IMR-90 (cell line): Measurements from ENCODE around the gene PLAC9. TPM values are rescaled to one million over a fixed set of nuclear protein-coding genes. Genes with fewer than 3 reads are reported as not detected.

Experiments used
- ATAC-seq: fragments of 200-7000 bp; cut with Tn5 transposase; 2 replicates; pipeline ENCODE4 v1.9.1; 2020; ENCODE audit warnings: low read depth, mild to moderate bottlenecking, moderate library complexity
- BruUV-seq: library from RNA; stranded (reverse); fragments of 400-500 nt; replicated peaks from 2 replicates; lab custom pipeline; 2021; lab: Mats Ljungman, UMichigan
- CTCF ChIA-PET: fragments of 300-600 bp; formaldehyde crosslinking; extraction: SDS; loops from one replicate; lab custom pipeline; 2021; ENCODE audit warnings: antibody characterized with exemption; lab: Yijun Ruan, JAX
- POLR2A ChIA-PET: fragments of 300-600 bp; sonication (Branson Sonifier 250); formaldehyde crosslinking; loops from one replicate; lab custom pipeline; 2022; ENCODE audit warnings: antibody characterized with exemption; ENCODE audit not compliant: unreplicated experiment; lab: Charles Lee
- DNase-seq: peaks from one replicate; pipeline ENCODE4 v3.0.0; 2013
- H2AFZ ChIP-seq: replicated peaks from 2 replicates; pipeline ENCODE3; 2013; ENCODE audit warnings: low read length, mild to moderate bottlenecking; ENCODE audit not compliant: poor library complexity
- H2AK5ac ChIP-seq: 2 replicates; pipeline ENCODE4 v1.6.1; 2013; ENCODE audit warnings: low read depth, low read length, inconsistent platforms
- H2AK9ac ChIP-seq: replicated peaks from 2 replicates; pipeline ENCODE3; 2013; ENCODE audit warnings: mild to moderate bottlenecking, low read depth, low read length, moderate library complexity; ENCODE audit not compliant: poor library complexity
- H2BK120ac ChIP-seq: 2 replicates; pipeline ENCODE4 v1.6.1; 2013; ENCODE audit warnings: low read depth, low read length, inconsistent platforms
- H2BK15ac ChIP-seq: 3 replicates; pipeline ENCODE4 v1.6.1; 2013; ENCODE audit warnings: low read depth, low read length, inconsistent platforms
- H2BK20ac ChIP-seq: 2 replicates; pipeline ENCODE4 v1.6.1; 2013; ENCODE audit warnings: low read depth, mild to moderate bottlenecking, inconsistent platforms, low read length, moderate library complexity
- H2BK5ac ChIP-seq: 2 replicates; pipeline ENCODE4 v1.6.1; 2013; ENCODE audit warnings: mild to moderate bottlenecking, low read depth, low read length, inconsistent platforms; ENCODE audit not compliant: poor library complexity, severe bottlenecking
- H3K14ac ChIP-seq: replicated peaks from 2 replicates; pipeline ENCODE4 v1.6.1; 2013; ENCODE audit warnings: low read depth, low read length, inconsistent platforms
- H3K18ac ChIP-seq: 2 replicates; pipeline ENCODE4 v1.6.1; 2013; ENCODE audit warnings: low read depth, low read length, control low read depth
- H3K23ac ChIP-seq: 2 replicates; pipeline ENCODE4 v1.6.1; 2013; ENCODE audit warnings: low read depth, low read length, inconsistent platforms
- H3K27ac ChIP-seq: 2 replicates; pipeline ENCODE4 v1.5.1; 2013; ENCODE audit warnings: mild to moderate bottlenecking, control low read depth, low read length; ENCODE audit not compliant: insufficient read depth
- H3K27me3 ChIP-seq: 2 replicates; pipeline ENCODE4 v1.6.1; 2013; ENCODE audit warnings: low read length; ENCODE audit not compliant: control insufficient read depth, insufficient read depth
- H3K36me3 ChIP-seq: 2 replicates; pipeline ENCODE4 v1.6.1; 2013; ENCODE audit warnings: low read length, mixed read lengths; ENCODE audit not compliant: control insufficient read depth, insufficient read depth
- H3K4ac ChIP-seq: 2 replicates; pipeline ENCODE4 v1.6.1; 2013; ENCODE audit warnings: low read depth, low read length, inconsistent platforms
- H3K4me1 ChIP-seq: 2 replicates; pipeline ENCODE4 v1.6.1; 2013; ENCODE audit warnings: low read length, mixed read lengths; ENCODE audit not compliant: control insufficient read depth, insufficient read depth
- H3K4me2 ChIP-seq: 2 replicates; pipeline ENCODE4 v1.6.1; 2013; ENCODE audit warnings: low read depth, mild to moderate bottlenecking, control low read depth, low read length, moderate library complexity
- H3K4me3 ChIP-seq: 2 replicates; pipeline ENCODE4 v1.5.1; 2013; ENCODE audit warnings: low read depth, mild to moderate bottlenecking, control low read depth, low read length, moderate library complexity; ENCODE audit not compliant: insufficient read depth
- H3K56ac ChIP-seq: 2 replicates; pipeline ENCODE4 v1.6.1; 2013; ENCODE audit warnings: low read length, inconsistent platforms; ENCODE audit not compliant: insufficient read depth; ENCODE audit errors: extremely low read depth
- H3K79me1 ChIP-seq, 2 experiments: 2 replicates each; pipeline ENCODE4 v1.6.1; 2013; ENCODE audit warnings: low read length in 2 of 2, inconsistent platforms in 1 of 2, low read depth in 1 of 2
- H3K9ac ChIP-seq: 2 replicates; pipeline ENCODE4 v1.6.1; 2013; ENCODE audit warnings: low read depth, low read length, control low read depth
- H3K9me1 ChIP-seq: 2 replicates; pipeline ENCODE4 v1.6.1; 2013; ENCODE audit warnings: low read length, inconsistent platforms; ENCODE audit not compliant: insufficient read depth
- H3K9me3 ChIP-seq: 2 replicates; pipeline ENCODE4 v1.6.1; 2013; ENCODE audit warnings: low read length; ENCODE audit not compliant: control insufficient read depth, insufficient read depth
- H4K20me1 ChIP-seq: 2 replicates; pipeline ENCODE4 v1.6.1; 2013; ENCODE audit warnings: low read length, inconsistent platforms; ENCODE audit not compliant: insufficient read depth
- H4K5ac ChIP-seq: 2 replicates; pipeline ENCODE4 v1.6.1; 2013; ENCODE audit warnings: mild to moderate bottlenecking, low read depth, low read length, control low read depth
- H4K8ac ChIP-seq, 2 experiments: 2 replicates each; pipeline ENCODE4 v1.6.1; 2013; ENCODE audit warnings: low read depth in 2 of 2, low read length in 2 of 2, control low read depth in 1 of 2, inconsistent platforms in 1 of 2
- H4K91ac ChIP-seq: 2 replicates; pipeline ENCODE4 v1.6.1; 2013; ENCODE audit warnings: low read depth, low read length, inconsistent platforms; ENCODE audit not compliant: insufficient read depth
- BHLHE40 ChIP-seq: fragments of 150-350 bp; IDR thresholded peaks from 2 replicates; pipeline ENCODE4 v1.6.1; 2016; ENCODE audit warnings: mild to moderate bottlenecking, low read depth, low read length
- CEBPB ChIP-seq: IDR thresholded peaks from 2 replicates; pipeline ENCODE4 v1.6.1; 2012; ENCODE audit warnings: low read depth, low read length, improper control_type of control experiment
- MAFK ChIP-seq: IDR thresholded peaks from 2 replicates; pipeline ENCODE4 v1.6.1; 2012; ENCODE audit warnings: low read depth, low read length, improper control_type of control experiment
- MXI1 ChIP-seq: IDR thresholded peaks from 2 replicates; pipeline ENCODE4 v1.6.1; 2012; ENCODE audit warnings: low read depth, mild to moderate bottlenecking, low read length, moderate library complexity, borderline replicate concordance
- NFE2L2 ChIP-seq: fragments of 150-350 bp; IDR thresholded peaks from 2 replicates; pipeline ENCODE4 v1.6.1; 2016; ENCODE audit warnings: low read depth, mild to moderate bottlenecking, low read length
- WGBS, 2 experiments: methylation state at CpG; one replicate each; pipeline versions ENCODE4 v1.1.5 to v1.1.7; 2013; ENCODE audit warnings: missing lambda C conversion rate in 2 of 2; ENCODE audit not compliant: insufficient read length in 1 of 2; ENCODE audit errors: extremely low coverage in 2 of 2; 5-methylcytosine and 5-hydroxymethylcytosine counted together
- dilution Hi-C: fragments of 300-500 bp; cut with HindIII; formaldehyde crosslinking; loops from one replicate; pipeline ENCODE4 v1.14.3; 2018; ENCODE audit warnings: low sequenced_read_pairs; ENCODE audit not compliant: unreplicated experiment
- in situ Hi-C: fragments of 300-500 bp; cut with MboI; formaldehyde crosslinking; loops from 3 replicates; pipeline ENCODE4 v1.14.3; 2019; ENCODE audit warnings: low sequenced_read_pairs, inconsistent platforms, mixed read lengths
- intact Hi-C: fragments of 100-400 bp; cut with micrococcal nuclease; formaldehyde crosslinking; loops from 2 replicates; pipeline ENCODE4 v1.10.0; 2022
- polyA plus RNA-seq, 3 experiments: library from polyadenylated mRNA; depleted of rRNA; stranded (reverse); fragments of >200 nt; gene quantifications; 2 replicates each; pipeline ENCODE4 v1.2.3, GENCODE V29; 2012; ENCODE audit warnings: low replicate concordance in 1 of 3
- total RNA-seq: library from RNA; depleted of rRNA; stranded (reverse); fragments of >200 nt; gene quantifications from 2 replicates; pipeline ENCODE4 v1.2.3, GENCODE V29; 2012
- TF ChIP-seq, protein P1 (sequence below): fragments of 150-350 bp; IDR thresholded peaks from 2 replicates; pipeline ENCODE4 v1.6.1; 2016; ENCODE audit warnings: low read depth, mild to moderate bottlenecking, low read length, moderate library complexity, borderline replicate concordance

PLAC9 gene
- total and polyA plus RNA-seq, 2 of the 4 experiments (the other 2 are of a cell fraction): 1.6 to 12.2 TPM

DNA sequence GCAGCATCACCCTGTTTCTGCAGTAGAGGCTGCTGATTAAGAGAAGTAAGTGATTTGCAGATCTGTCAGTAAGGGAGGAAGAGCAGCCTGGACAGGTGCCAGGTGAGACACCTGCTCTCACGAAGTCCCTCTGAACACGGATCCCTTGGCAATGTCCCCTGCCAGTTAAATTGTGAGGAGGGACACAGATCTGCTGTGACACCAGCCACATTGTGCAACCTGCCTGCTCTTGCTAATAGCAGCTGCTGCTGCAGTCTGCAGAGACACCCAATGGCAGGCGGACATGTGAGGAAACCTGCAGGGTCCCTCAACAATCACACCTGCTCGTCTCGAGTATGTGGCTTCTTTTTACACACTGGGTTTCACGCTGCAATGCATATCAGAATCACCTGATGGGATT is 40.9 kb downstream of the PLAC9 start:
- CTCF ChIA-PET: no interaction called here
- Histone ChIP-seq H3K79me1 (peaks cover 39 to 94% of the 10 kb centered on the region in 2 experiments), H2AFZ (no peak overlapping the region), H2BK5ac (no peak overlapping the region), H2BK15ac (no peak overlapping the region), H3K4me3 (no peak overlapping the region), H3K4me2 (no peak overlapping the region), H3K14ac (no peak overlapping the region), H3K4ac (no peak overlapping the region), H3K9me3 (no peaks in the 10 kb centered on the region), H2AK5ac (no peak overlapping the region; the same call in 1 of the 2 replicates), H2BK120ac (no peak overlapping the region), H3K9ac (no peak overlapping the region), H3K36me3 (peaks cover 38% of the 10 kb centered on the region), H3K18ac (no peak overlapping the region), H3K9me1 (peaks cover 29% of the 10 kb centered on the region), H3K56ac (no peak overlapping the region), H2AK9ac (no peak overlapping the region), H3K27ac (no peak overlapping the region), H3K23ac (no peak overlapping the region), H2BK20ac (no peak overlapping the region), H4K91ac (no peak overlapping the region), H4K8ac (no peak overlapping the region), H3K4me1 (peaks cover 15% of the 10 kb centered on the region), H4K5ac (no peak overlapping the region), H3K27me3 (no peaks in the 10 kb centered on the region), H4K20me1 (peaks cover 60% of the 10 kb centered on the region)
- ATAC-seq (no peak), DNase-seq (no peak)
- intact Hi-C loops: no loop called here
- 75% methylated on average over 2 of the region's 6 CpGs; no CpG with 5 or more reads in 1 of the 2 experiments for WGBS, 2 experiments
- in situ Hi-C loops: loop anchor here (25.0 kb wide), 1 partner anchor 289 kb away; the partner anchor contains the start of gene TSPAN14
- BruUV-seq: no TSS peak
- POLR2A ChIA-PET: no interaction called here
- dilution Hi-C loops: no loop called here
- 0 out of 2 replicates have a peak, but pooled peaks have one; percentile 3 for TF ChIP-seq CEBPB
- TF ChIP-seq, protein P1, sequence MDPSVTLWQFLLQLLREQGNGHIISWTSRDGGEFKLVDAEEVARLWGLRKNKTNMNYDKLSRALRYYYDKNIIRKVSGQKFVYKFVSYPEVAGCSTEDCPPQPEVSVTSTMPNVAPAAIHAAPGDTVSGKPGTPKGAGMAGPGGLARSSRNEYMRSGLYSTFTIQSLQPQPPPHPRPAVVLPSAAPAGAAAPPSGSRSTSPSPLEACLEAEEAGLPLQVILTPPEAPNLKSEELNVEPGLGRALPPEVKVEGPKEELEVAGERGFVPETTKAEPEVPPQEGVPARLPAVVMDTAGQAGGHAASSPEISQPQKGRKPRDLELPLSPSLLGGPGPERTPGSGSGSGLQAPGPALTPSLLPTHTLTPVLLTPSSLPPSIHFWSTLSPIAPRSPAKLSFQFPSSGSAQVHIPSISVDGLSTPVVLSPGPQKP: no peak
- TF ChIP-seq NFE2L2: no peak
- no peak for TF ChIP-seq BHLHE40
- no peak for TF ChIP-seq MXI1
- no peak for TF ChIP-seq MAFK
